NCI-H1436 treated with DMSO at 0.1 percent for 48 hours (cell line): ENCODE results near the gene IFFO2.

Experiments used
- DNase-seq: peaks from one replicate; lab custom pipeline; 2025; lab: John Stamatoyannopoulos, UW

The IFFO2 gene

GRCh38 chr1:18956193-18957135, at the start of gene IFFO2:
TSS of gene IFFO2 (minus strand) at chr1:18956676. CDS start at chr1:18956332, 344 bp downstream.
- peak; percentile 44 for DNase-seq

DNA sequence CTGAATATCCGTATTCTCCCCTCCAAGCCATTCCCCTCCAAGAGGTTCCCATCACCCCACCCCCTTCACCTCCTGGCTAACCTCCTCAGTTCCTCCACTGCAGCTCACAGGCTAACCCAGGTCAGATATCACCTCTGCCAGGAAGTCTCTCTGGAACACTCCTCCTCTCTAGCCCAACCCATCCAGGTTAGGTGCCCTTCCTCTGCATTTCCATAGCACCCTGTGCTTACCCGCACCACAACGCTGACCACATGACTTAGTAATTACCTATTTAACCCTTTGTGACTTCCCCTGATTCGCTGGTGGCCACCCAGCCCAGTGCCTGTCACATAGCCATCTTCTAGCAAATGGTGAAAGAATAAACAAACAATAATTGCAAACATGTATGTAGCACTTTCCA, 49.5 kb upstream of the IFFO2 start:
- no peak for DNase-seq

DNA sequence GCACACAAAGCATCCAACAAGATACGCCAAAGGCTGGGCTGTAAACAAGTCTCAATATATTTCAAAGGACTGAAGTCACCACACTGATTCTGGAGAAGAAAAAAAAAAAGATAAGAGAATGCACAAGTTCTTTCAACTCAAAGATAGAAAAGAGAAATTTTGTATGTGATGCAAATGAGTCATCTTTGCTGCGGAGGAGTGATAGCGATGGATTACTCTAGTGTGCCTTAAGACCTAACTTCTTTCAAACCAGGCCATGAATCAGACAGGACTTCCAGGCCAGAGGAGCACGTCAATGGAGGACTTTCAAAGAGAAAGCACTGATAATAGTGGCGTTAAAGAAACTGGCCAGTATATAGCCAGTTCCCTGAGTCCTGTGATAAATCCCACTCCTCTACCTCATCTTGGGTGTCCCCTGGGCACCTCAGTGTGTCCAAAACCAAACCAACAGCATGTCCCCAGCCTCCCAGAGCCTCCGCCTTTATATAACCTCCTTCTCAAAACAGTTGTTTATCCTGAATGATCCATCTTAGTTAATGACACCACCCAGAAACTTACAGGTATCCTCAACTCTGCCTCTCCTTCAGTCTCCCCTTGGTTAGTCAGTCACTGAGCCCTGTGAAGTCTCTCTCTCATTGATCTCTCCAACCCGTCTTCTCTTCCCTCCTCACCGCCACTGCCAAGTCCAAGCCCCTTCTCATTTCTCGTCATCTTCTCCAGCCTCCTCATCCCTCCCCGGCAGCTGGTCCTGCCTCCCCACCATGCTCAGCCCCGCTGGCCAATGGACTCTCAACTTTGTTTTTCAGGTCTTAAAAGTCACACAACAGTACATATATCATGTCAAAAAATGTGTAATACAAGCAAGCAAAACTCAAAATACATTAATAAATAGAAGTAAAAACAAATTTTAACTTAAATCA, 47.2 kb upstream of the IFFO2 start:
- DNase-seq = no peak

DNA sequence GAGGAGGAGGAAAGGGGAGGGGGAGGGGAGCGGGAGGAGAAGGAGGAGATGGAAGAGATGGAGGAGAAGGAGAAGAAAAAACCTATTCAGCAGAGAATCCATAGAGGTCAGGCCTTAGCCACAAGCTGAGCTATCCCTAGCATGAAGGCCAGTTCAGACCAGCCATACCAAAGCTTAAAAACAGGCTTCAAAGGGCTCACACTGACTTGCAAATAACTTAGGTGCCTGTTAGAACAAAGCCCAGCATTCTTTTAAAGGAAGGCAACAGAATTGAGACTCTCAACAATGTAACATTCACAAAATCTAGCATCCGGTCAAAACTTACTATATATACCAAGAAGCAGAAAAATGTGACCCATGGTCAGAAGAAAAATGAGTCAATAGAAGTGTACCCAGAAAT, 43.6 kb upstream of the IFFO2 start:
- DNase-seq = no peak

- DNase-seq = no peak
Observed at GRCh38 chr1:18999359-18999758, 42.9 kb upstream of the IFFO2 start.

GRCh38 chr1:18998016-18998724, 41.7 kb upstream of the IFFO2 start:
- no peak for DNase-seq

DNA sequence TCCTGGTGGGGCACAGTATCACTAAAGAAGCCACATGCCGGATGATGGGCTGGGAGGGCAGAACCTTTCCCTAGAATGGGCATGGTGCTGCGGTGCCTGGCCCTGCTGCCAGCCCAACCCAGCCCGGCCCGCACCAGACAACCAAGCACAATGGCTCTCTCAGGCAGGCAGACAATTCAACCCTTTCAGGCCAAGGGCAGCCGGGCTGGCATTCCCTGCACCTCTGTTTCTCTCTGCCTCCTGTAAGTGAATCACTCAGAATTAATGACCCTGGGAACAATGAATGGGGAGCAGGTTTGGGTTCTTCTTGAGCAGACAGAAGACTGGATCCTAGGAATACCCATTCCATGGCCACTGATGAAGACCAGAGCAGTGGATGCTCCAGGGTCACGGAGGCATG, 41.0 kb upstream of the IFFO2 start:
- no peak for DNase-seq

DNA sequence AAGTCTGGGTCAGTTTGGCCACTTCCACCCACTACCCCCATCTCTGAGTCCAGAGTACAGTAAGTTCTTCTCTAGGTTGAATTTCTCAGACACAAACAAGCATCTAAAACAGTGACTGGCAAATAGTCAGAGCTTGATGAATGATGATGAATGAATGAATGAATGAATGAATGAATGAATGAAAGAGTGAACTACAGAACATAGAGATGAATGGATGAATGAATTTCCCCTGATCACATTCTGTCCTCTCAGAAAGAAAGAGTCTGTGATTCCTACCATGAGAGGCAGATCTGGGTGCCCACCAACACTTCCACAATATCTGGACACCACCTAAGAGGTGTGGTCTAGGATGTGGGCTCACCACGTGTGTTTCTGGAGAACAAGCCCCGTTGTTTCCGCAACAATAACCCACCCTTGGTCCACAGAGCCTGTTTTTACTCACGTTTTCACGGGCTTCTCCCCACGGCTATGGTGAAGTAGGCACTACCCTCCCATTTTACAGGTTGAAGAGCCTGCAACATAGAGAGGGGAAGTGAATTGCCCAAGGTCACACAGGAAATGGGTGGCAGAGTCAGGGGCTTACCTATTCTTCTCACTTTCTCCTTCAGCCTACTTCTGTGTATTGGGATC, 40.2 kb upstream of the IFFO2 start:
- no peak for DNase-seq

- no peak for DNase-seq
Observed at GRCh38 chr1:18994381-18994780, 37.9 kb upstream of the IFFO2 start.

GRCh38 chr1:18992646-18993045, 36.2 kb upstream of the IFFO2 start:
- DNase-seq = no peak

DNA sequence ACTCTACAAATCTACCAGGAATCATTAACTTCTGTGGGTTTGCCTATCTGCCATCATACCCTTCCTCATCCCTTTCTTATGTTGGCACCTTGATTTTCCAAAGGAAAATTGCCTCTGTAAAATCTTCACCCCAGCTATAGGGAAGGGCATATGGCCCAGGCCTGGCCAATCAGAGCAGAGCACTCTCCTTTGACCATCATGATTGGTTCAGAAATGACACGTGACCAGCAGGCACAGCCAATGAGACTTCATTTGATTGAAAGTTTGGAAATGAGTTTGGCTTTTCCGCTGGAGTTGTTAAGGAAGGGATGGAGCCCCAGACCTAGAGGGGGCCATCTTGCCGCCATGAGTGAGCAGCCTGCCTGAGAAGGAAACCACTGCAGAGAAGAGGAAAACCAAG, 35.1 kb upstream of the IFFO2 start:
- DNase-seq = no peak

DNA sequence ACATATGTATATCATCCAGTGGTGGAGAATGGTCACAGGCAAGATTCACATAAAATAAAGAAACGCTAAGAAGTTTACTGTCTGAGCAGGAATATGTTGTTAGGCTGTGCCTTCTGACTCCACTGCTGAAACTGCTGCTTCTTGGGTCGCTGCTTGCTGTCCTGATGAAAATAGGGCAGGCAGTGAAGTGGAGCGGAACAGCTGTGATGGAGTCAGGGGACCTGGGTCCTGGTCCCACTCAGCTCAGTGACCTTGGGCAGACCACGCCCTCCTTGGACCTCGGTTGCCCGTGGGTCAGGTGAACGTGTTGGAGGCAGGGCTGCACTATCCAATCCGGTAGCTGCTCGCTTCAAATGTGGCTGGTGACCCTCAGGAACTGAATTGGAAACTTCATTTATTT, 33.4 kb upstream of the IFFO2 start:
- DNase-seq = no peak

- no peak for DNase-seq
Observed at GRCh38 chr1:18989176-18989799, 32.8 kb upstream of the IFFO2 start.

DNA sequence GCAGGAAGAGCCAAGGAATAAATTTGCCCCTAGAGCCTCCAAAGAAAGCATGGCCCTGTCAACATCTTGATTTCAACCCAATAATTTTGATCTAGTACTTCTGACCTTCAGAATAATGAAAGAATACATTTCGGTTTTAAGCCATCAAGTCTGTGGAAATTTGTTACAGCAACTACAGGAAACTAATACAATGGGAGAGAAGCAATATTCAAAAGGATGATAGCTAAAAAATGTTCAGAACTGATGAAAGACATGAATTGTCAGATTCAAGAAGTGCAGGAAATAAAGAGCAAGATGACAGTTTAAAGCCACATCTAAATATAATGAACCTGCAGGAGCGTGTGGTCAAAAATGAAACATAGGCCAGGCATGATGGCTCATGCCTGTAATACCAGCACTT, 24.8 kb upstream of the IFFO2 start:
- no peak for DNase-seq

DNA sequence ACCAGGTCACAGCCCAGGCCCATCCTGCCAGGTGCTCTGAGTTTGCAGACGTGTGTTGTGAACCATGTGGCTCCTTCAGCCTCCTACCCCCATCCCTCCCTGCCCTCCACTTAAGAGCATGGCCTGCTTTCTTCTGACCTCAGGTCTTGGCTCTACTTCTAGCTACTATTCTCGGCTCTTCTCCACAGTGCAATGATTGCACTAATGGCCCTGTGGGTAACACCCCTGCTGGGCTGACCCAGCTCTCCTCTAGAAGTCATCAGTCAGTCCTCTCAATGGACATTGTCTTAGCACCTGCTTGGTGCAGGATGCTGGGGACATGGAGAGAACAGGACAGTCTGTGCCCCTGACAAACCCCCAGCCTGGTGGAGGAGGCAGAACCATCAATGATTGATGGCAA, 22.2 kb upstream of the IFFO2 start:
- no peak for DNase-seq

GRCh38 chr1:18977428-18977827, 21.0 kb upstream of the IFFO2 start:
- DNase-seq = no peak

DNA sequence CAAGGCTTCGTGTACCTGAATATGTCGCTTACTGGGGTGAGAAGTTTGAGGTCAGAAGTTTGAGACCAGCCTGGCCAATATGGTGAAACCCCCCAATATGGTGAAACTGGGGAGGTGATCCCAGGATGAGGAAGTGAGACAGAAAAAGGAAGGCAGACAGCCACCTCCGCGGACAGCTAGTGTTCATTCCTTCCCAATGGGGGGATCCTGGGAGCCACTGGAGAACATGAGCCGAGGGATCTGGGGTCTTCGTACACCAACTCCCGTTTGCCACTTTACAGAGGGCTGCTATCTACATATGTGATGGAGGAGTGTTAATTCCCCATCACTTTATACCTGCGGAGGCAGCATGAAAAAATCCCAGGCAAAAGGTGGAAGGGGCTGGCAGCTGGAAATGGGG, 19.6 kb upstream of the IFFO2 start:
- DNase-seq = no peak

DNA sequence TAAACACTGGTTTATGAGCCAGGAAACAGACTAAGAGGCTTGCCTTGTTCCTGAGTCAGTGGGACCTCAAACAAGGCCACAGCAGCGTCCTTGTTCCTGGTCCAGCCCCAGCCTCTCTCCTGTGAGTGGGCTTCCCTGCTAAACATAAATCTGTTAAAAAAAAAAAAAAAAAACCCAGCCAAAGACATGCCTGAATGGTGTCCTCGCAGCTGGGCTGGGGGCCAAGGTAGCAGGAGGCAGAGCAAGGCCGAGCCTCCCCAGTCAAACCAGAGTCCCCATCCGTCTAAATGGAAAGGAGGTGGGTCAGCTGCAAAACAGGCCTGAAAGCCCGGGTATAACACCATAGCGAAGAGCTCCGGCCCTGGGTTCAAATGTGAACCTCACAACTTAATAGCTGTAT, 18.1 kb upstream of the IFFO2 start:
- no peak for DNase-seq

DNA sequence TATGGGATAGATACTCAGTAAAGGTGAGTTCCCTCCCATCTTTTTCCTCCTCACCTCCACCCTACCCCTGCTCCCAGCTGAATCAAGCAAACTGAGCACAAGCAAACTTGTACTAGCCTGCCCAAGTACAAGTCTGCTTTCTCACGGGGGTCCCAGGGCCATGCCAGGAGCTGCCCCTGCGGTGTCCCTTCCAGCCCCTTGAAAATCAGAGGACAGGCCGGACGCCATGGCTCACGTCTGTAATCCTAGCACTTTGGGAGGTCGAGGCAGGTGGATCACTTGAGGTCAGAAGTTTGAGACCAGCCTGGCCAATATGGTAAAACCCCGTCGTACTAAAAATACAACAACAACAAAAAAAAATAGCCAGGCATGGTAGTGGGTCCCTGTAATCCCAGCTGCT, 17.5 kb upstream of the IFFO2 start:
- DNase-seq = no peak

- no peak for DNase-seq
Observed at GRCh38 chr1:18973446-18973955, 17.0 kb upstream of the IFFO2 start.

DNA sequence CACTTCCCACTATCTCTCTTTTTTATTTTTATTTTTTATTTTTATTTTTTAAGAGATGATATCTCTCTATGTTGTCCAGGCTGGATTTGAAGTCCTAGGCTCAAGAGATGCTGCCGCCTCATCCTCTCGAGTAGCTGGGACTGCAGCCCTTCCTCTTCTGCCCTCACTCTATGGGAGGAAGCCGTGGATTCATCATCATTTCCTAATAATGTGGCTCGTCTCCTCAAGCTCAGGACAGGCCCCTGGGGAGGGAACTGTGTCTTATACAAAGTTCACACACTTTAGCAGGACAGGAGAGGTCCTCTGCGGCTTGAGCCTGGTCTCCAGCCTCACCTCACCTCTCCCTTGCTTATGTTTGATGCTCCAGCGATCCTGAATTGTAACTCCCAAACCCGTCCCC, 16.5 kb upstream of the IFFO2 start:
- no peak for DNase-seq
